Chondrocyte (in vitro differentiated cells): Measurements from ENCODE around the gene WNT7A. TPM values are rescaled to one million over a fixed set of nuclear protein-coding genes. Genes with fewer than 3 reads are reported as not detected.
A peak's percentile ranks its signal among the peaks of the same experiment; 100 is the strongest.

ENCODE experiments used
- DNase-seq: peaks from one replicate; pipeline ENCODE4 v3.0.0; 2021; ENCODE audit warnings: mixed read lengths, low spot score
- H3K27ac Mint-ChIP-seq: one replicate; pipeline ENCODE4 v1.8.0; 2021; ENCODE audit warnings: mild to moderate bottlenecking, moderate library complexity, mixed read lengths; ENCODE audit not compliant: unreplicated experiment
- H3K27me3 Mint-ChIP-seq: 2 replicates; pipeline ENCODE4 v1.8.0; 2021; ENCODE audit warnings: low read depth, mixed read lengths
- H3K36me3 Mint-ChIP-seq: 2 replicates; pipeline ENCODE4 v1.8.0; 2021; ENCODE audit warnings: low read depth, mixed read lengths
- H3K4me1 Mint-ChIP-seq: 2 replicates; pipeline ENCODE4 v1.8.0; 2021; ENCODE audit warnings: low read depth, mild to moderate bottlenecking, mixed read lengths
- H3K4me3 Mint-ChIP-seq: one replicate; pipeline ENCODE4 v1.8.0; 2021; ENCODE audit warnings: mild to moderate bottlenecking, moderate library complexity, mixed read lengths; ENCODE audit not compliant: unreplicated experiment
- H3K9me3 Mint-ChIP-seq: 2 replicates; pipeline ENCODE4 v1.8.0; 2021; ENCODE audit warnings: low read depth, mixed read lengths
- total RNA-seq: library from RNA; stranded (reverse); gene quantifications from 3 replicates; pipeline ENCODE4 v1.2.1, GENCODE V29; 2021
- TF ChIP-seq, protein P1 (sequence below): fragments of 200-600 bp; sonication (generic); IDR thresholded peaks from 2 replicates; pipeline ENCODE4 v1.5.0; 2021; ENCODE audit warnings: antibody characterized with exemption, mild to moderate bottlenecking, moderate library complexity

WNT7A gene
- total RNA-seq, 1 donor from 2014 or later, result not detected

DNA sequence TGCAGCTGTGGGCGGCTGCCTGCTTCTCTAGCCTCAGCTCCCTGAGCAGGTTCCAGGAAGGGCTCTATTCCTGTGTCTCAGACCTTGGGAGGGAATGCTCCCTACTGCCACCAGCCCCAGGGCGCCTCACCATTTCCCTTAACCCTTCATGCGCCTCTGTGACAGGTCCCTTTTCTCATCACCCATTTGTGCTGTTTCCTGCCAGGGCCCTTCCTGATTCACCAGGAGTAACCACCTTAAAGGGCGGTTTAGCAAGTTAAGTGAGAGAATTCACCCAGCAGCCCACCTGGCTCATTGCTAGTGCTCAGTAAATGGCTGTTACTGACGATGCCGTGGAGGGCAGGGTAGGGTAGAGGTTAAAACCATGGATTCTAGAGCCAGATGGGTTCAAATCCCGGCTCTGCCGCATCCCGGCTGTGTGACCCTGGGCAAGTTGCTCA is 87.8 kb downstream of the WNT7A start:
- Mint-ChIP-seq H3K4me1 (no peaks in the 10 kb centered on the region), H3K27ac (no peak overlapping the region), H3K4me3 (no peak overlapping the region), H3K9me3 (no peaks in the 10 kb centered on the region), H3K36me3 (no peaks in the 10 kb centered on the region), H3K27me3 (peaks cover 48% of the 10 kb centered on the region)
- TF ChIP-seq, protein P1, sequence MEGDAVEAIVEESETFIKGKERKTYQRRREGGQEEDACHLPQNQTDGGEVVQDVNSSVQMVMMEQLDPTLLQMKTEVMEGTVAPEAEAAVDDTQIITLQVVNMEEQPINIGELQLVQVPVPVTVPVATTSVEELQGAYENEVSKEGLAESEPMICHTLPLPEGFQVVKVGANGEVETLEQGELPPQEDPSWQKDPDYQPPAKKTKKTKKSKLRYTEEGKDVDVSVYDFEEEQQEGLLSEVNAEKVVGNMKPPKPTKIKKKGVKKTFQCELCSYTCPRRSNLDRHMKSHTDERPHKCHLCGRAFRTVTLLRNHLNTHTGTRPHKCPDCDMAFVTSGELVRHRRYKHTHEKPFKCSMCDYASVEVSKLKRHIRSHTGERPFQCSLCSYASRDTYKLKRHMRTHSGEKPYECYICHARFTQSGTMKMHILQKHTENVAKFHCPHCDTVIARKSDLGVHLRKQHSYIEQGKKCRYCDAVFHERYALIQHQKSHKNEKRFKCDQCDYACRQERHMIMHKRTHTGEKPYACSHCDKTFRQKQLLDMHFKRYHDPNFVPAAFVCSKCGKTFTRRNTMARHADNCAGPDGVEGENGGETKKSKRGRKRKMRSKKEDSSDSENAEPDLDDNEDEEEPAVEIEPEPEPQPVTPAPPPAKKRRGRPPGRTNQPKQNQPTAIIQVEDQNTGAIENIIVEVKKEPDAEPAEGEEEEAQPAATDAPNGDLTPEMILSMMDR, result no peak
- peak; percentile 40 for DNase-seq

DNA sequence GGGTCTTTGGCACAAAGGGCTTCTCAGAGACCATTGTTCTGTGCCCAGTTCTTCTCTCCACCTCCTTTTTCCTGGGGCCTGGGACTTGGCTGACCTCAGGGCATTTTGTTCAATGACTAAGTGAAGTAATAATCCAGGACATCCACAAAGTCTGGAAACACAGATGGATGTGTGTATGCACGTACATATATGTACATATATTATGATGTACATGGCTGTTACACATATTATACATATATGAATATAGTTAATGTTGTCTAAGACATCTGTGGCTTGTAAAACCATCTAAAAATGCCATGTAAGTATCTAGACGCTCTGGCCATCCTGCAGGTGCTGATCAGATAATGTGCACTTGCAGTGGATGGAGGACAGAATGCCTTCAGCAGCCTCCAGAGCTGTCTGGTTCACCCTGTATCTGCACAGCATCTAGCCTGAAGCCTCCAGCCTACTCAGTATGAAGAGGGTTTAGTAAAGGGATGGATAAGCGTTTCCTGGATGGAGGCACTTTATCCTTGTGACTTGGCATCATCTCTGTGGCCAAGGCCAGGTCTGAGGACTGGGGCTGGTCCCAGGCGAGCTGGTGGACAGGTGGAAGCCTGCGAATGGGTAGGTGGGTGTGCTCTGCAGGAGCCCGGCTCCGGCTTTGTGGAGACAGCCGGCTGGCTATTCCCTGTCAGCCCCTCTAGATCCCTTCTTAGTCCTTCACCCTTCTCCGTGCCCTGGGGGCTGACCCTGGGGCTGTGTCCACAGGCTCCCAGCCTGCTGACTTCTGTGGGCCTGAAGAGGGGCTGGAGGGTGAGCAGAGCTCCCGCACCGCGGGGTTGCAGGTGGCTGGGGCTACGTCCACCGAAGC is 88.4 kb downstream of the WNT7A start:
- H3K4me1 Mint-ChIP-seq, result no peaks in the 10 kb centered on the region
- H3K27me3 Mint-ChIP-seq, result peaks cover 41% of the 10 kb centered on the region
- H3K27ac Mint-ChIP-seq, result no peak overlapping the region
- peak; percentile 79 for DNase-seq
- H3K9me3 Mint-ChIP-seq, result no peaks in the 10 kb centered on the region
- H3K36me3 Mint-ChIP-seq, result no peaks in the 10 kb centered on the region
- TF ChIP-seq, protein P1, result no peak
- no peak overlapping the region for H3K4me3 Mint-ChIP-seq

DNA sequence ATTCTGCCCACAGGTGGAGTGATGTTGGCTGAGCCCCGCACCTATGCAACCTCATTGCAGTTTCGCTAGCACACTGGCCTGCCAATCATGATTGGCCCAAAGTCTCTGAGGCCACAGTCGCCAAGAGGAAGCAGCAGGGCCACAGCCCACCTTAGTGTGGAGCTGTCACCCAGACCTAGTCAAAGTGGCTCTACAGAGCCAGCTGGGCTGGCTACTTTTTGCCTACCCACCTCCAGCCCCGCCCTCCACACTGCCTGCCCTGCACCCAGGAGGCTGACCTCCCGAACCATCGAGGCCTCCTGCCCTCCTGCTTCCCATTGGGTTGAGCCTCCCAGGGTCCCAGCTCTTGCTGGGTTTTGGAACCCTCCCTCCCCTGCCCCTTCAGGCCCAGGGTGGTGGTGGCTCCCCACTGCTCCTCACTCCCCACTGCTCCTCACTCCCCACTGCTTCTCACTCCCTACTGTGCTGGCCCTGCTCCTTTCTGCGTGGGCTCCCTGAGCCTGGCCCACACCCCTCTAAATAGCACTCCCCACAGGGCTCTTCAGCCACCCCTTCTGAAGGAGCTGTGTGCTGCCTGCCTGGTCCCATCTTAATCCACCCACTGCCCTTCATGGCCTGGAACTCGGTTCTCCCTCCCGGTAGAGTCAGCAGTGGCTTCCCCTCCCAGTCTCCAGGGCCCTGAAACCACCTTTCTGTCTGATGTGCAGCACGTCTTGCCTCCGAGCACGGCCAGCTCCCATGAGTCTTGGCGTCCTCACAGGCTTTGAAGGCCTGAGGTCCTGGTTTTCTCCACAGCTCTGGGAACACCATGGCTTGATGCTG is 89.3 kb downstream of the WNT7A start:
- Mint-ChIP-seq H3K4me3 (no peak overlapping the region), H3K36me3 (no peaks in the 10 kb centered on the region), H3K9me3 (no peaks in the 10 kb centered on the region), H3K27me3 (peaks cover 36% of the 10 kb centered on the region), H3K27ac (no peak overlapping the region), H3K4me1 (no peaks in the 10 kb centered on the region)
- TF ChIP-seq, protein P1, result no peak
- peak; percentile 58 for DNase-seq

DNA sequence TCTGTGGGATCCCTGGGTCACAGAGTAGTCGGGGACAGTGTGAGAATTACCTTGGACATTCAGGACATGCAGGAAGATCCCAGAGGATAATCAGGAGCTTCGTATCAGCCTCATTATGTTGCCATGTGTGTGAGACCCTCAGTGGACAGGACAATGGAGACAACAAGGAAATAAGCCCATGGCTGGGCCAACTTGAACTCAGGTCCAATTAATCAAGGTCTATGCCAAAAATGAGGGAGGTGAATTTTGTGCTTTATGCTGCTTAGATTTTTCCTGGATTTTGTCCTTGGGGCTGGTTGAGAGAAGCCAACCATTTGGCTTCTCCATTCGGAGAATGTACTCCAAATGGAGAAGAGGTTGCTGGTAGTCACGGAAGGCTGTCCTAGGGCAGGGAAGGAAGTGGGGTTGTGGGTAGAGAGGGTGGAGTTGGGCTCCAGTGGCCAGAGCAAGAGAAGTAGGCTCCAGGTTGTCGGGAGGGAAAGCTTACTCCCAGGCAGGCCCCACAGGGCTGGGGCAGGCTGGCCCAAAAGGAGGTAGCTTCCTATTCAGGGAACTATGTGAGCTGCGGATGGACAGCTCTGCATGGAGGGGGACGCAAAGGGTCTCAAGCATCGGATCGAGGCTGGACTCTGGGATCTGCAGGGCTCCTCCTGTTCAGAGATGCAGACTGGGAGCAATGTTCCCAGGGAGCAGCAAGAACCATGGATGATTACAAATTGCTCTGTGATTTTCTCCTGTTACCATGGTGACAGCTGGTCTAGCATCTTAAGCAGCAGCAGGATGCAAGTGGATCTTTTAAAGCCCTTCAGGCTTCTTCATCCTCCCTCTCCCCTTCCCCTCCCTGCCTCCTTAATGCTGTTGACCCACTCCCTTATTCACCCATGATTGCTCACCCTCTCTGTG is 91.1 kb downstream of the WNT7A start:
- Mint-ChIP-seq H3K36me3 (no peaks in the 10 kb centered on the region), H3K4me3 (no peak overlapping the region), H3K27me3 (peaks cover 37% of the 10 kb centered on the region), H3K27ac (no peak overlapping the region), H3K4me1 (no peaks in the 10 kb centered on the region), H3K9me3 (no peaks in the 10 kb centered on the region)
- DNase-seq, result peak; percentile 61
- TF ChIP-seq, protein P1, result no peak
